Measurements from ENCODE around the gene ZFAND6.
A peak's percentile ranks its signal among the peaks of the same experiment; 100 is the strongest.

ZFAND6 gene

DNA sequence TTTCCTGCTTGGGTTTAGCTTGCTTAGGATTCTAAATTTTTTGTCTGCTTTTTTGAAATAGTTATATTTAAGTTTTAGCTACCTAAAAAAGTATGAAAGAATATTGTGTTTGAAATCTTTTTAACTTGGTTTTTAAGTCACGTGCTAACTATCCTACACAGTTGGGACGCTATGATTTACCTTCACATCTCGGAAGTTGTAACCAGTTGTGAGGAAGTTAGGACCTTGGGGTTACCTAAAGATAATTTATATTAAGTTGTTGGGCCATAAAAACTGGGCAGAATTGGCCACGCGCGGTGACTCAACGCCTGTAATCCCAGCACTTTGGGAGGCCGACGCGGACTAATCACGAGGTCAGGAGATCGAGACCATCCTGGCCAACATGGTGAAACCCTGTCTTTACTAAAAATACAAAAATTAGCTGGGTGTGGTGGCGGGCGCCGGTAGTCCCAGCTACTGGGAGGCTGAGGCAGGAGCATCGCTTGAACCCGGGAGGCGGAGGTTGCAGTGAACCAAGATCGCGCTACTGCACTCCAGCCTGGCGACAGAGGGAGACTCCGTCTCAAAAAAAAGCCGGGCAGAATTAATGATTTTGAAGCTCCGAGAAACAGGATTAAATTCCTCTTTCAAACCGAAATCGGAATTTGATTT is 1.0 kb downstream of the ZFAND6 start:
- Histone ChIP-seq H4K20me1 (ENCODE audit: control insufficient read depth, insufficient read depth, low read depth, low read length) (no peaks in the 10 kb centered on the region; the same call in none of the 2 replicates), H3K36me3 (ENCODE audit: control insufficient read depth, low read length) (no peaks in the 10 kb centered on the region), H3K27me3 (ENCODE audit: control insufficient read depth, low read length) (no peaks in the 10 kb centered on the region), H3K9me3 (ENCODE audit: control insufficient read depth, insufficient read depth, low read length) (no peaks in the 10 kb centered on the region), H3F3A (ENCODE audit: control insufficient read depth, insufficient read depth) (peaks cover 15% of the 10 kb centered on the region; the same call in 1 of the 2 replicates), H3K4me1 (ENCODE audit: control insufficient read depth, low read length) (peaks cover 53% of the 10 kb centered on the region), H3K27ac (ENCODE audit: low read depth, low read length) (peak overlapping the region; percentile 73), H3K4me2 (ENCODE audit: low read length) (peak overlapping the region; percentile 84), H3K4me3 (ENCODE audit: low read length) (peak overlapping the region; percentile 75), H3K9me2 (replicated peaks; ENCODE audit: control insufficient read depth, low read length) (no peaks in the 10 kb centered on the region), H3K79me2 (ENCODE audit: control insufficient read depth, low read length) (peaks cover 56% of the 10 kb centered on the region)
- TF ChIP-seq, protein P1, sequence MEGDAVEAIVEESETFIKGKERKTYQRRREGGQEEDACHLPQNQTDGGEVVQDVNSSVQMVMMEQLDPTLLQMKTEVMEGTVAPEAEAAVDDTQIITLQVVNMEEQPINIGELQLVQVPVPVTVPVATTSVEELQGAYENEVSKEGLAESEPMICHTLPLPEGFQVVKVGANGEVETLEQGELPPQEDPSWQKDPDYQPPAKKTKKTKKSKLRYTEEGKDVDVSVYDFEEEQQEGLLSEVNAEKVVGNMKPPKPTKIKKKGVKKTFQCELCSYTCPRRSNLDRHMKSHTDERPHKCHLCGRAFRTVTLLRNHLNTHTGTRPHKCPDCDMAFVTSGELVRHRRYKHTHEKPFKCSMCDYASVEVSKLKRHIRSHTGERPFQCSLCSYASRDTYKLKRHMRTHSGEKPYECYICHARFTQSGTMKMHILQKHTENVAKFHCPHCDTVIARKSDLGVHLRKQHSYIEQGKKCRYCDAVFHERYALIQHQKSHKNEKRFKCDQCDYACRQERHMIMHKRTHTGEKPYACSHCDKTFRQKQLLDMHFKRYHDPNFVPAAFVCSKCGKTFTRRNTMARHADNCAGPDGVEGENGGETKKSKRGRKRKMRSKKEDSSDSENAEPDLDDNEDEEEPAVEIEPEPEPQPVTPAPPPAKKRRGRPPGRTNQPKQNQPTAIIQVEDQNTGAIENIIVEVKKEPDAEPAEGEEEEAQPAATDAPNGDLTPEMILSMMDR (IDR thresholded peaks at IDR 0.05; ENCODE audit: low read depth, low read length, poor library complexity, severe bottlenecking), result no peak
- no peak for TF ChIP-seq EZH2phosphoT487 (IDR thresholded peaks at IDR 0.05; ENCODE audit: borderline replicate concordance, low read length)

DNA sequence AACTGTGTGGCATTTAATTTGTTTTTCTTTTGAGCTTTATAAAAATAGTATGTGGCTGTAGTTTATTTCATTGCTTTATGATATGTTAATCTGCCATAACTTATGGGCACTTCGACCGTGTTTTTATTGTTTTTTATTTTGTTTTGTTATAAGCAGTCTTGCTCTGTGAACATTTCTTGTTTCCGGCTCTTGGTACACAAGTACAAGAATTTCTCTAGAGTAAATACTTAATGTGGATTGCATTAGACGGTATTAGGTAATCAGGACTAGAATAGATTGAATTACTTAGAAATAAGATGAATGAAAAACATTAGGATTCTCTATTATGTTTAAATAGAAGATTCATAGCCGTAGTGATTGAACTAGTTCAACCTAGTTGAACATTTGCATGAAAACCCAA is 2.1 kb downstream of the ZFAND6 start:
- Histone ChIP-seq H3K9me3 (ENCODE audit: control insufficient read depth, insufficient read depth, low read length) (no peaks in the 10 kb centered on the region), H3F3A (ENCODE audit: control insufficient read depth, insufficient read depth) (peaks cover 15% of the 10 kb centered on the region; the same call in 1 of the 2 replicates), H3K36me3 (ENCODE audit: control insufficient read depth, low read length) (no peaks in the 10 kb centered on the region), H3K27ac (ENCODE audit: low read depth, low read length) (peak overlapping the region; percentile 31; the same call in 1 of the 2 replicates), H3K4me2 (ENCODE audit: low read length) (peak overlapping the region; percentile 84), H3K4me1 (ENCODE audit: control insufficient read depth, low read length) (peaks cover 57% of the 10 kb centered on the region), H3K27me3 (ENCODE audit: control insufficient read depth, low read length) (no peaks in the 10 kb centered on the region), H4K20me1 (ENCODE audit: control insufficient read depth, insufficient read depth, low read depth, low read length) (no peaks in the 10 kb centered on the region; the same call in none of the 2 replicates), H3K79me2 (ENCODE audit: control insufficient read depth, low read length) (peaks cover 67% of the 10 kb centered on the region), H3K9me2 (replicated peaks; ENCODE audit: control insufficient read depth, low read length) (no peaks in the 10 kb centered on the region), H3K4me3 (ENCODE audit: low read length) (peak overlapping the region; percentile 75)
- no peak for TF ChIP-seq EZH2phosphoT487 (IDR thresholded peaks at IDR 0.05; ENCODE audit: borderline replicate concordance, low read length)
- TF ChIP-seq, protein P1 (IDR thresholded peaks at IDR 0.05; ENCODE audit: low read depth, low read length, poor library complexity, severe bottlenecking), result no peak

DNA sequence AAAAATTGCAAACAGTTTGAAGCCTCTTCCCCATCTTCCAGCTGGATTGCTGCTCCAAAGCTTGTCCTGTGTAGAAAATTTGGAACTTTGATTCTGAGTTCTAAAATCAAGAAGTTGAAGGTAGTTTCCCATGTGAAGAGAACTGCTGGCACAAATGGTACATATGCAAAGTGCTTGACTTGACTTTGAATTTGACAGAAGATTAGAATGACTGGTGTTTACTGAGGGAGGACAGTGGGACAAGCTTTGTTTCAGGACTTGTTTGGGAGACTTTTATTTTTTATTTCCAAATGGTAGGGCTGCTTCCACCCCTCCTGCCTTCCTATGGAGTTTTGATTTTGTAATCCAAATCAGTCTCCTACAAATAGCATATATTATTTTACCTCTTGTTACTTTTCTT is 7.4 kb downstream of the ZFAND6 start:
- H4K20me1 ChIP-seq (ENCODE audit: control insufficient read depth, insufficient read depth, low read depth, low read length), result peaks cover 3% of the 10 kb centered on the region; the same call in 1 of the 2 replicates
- peaks cover 17% of the 10 kb centered on the region; the same call in 1 of the 2 replicates for H3F3A ChIP-seq (ENCODE audit: control insufficient read depth, insufficient read depth)
- H3K27me3 ChIP-seq (ENCODE audit: control insufficient read depth, low read length), result no peaks in the 10 kb centered on the region
- H3K9me3 ChIP-seq (ENCODE audit: control insufficient read depth, insufficient read depth, low read length), result no peaks in the 10 kb centered on the region
- TF ChIP-seq, protein P1 (IDR thresholded peaks at IDR 0.05; ENCODE audit: low read depth, low read length, poor library complexity, severe bottlenecking), result no peak
- TF ChIP-seq EZH2phosphoT487 (IDR thresholded peaks at IDR 0.05; ENCODE audit: borderline replicate concordance, low read length), result no peak
- no peaks in the 10 kb centered on the region for H3K9me2 ChIP-seq (replicated peaks; ENCODE audit: control insufficient read depth, low read length)
- peaks cover 100% of the 10 kb centered on the region for H3K79me2 ChIP-seq (ENCODE audit: control insufficient read depth, low read length)
- H3K4me1 ChIP-seq (ENCODE audit: control insufficient read depth, low read length), result peaks cover 79% of the 10 kb centered on the region
- H3K4me2 ChIP-seq (ENCODE audit: low read length), result no peak overlapping the region
- H3K27ac ChIP-seq (ENCODE audit: low read depth, low read length), result no peak overlapping the region
- no peak overlapping the region for H3K4me3 ChIP-seq (ENCODE audit: low read length)
- H3K36me3 ChIP-seq (ENCODE audit: control insufficient read depth, low read length), result peaks cover 3% of the 10 kb centered on the region; the same call in 1 of the 2 replicates
